NCI-H446 (cell line): ENCODE results near the gene FAM89B.

Source experiments
- DNase-seq, 2 experiments: peaks; one replicate each; lab custom pipeline; 2025; lab: John Stamatoyannopoulos, UW

The FAM89B gene

GRCh38 chr11:65573391-65574079 is 1.2 kb downstream of the FAM89B start:
- peak in 1 of 2 experiments; percentile 37 for DNase-seq

DNA sequence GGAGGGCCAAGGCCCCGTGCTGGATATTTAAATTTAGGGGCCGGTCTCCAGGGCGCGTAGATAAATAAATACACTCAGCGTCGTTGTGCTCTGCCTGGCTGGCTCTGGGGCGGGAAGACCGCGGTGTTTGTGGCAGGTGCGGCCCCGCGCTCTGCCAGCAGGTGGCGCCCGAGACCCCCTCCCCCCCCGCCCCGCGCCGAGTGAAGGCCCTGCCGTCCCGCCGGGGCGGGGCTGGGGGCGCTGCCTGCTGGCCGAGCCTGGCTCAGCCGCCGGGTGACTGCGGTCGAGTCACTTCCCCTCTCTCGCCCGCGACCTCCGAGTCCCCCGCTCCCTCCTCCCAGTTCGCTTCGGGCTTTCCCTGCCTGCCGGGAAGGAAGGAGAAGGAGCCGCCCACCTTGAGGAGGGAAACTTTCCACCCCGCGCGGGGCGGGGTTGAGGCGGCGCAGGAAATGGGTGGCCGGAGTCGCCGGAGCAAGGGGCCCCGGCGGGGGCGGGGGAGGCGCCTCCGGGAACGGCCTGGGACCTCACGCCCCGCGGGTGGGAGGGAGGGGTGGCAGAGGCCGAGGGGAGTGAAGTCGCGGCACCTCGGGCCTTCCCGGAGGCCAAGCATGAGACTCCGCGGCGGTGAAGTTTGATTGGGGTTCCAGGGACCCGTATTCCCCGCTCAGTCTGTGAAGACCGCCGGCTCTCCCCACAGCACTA is 1.9 kb downstream of the FAM89B start:
- peak in 1 of 2 experiments; percentile 79 for DNase-seq

DNA sequence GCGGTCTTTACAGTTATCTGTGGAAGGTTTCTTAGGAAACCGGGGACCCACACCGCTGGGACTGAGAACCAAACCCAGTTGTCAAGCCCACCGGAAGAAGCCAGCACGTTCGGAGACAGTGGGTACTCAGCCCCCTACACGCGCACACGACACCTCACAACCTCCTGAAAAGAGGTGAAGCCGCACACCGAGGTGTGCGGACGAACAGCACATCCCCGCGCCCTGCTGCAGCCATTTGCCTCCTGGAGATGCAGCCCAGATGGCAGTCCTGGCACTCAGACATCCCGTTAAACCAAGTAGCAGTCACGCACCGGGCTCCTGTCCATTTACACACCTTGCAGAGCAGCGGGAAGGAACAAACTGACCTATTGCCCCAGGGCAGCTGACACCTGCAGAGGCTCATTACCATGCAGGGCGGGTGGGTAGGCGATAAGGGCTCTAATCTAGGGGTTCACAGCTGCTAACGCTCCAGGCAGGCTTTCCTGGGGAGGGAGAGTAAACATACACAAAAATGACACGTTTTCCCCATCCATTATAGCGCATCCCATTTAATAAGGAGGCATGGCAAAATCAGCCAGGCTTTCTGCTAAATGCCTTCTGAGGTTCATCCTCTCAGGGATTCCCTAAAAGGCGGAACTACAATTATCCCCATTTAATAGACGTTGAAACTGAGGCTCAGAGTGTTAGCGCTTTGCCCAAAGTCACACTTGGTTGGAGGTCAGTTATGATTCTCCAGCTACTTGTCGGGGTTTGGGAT is 2.7 kb downstream of the FAM89B start:
- DNase-seq, result no peak

GRCh38 chr11:65575568-65576231 is 3.4 kb downstream of the FAM89B start, which contains the start of gene EHBP1L1:
TSS of gene EHBP1L1 (plus strand) at chr11:65576053. CDS start at chr11:65576303, 250 bp downstream.
- DNase-seq, result no peak

DNA sequence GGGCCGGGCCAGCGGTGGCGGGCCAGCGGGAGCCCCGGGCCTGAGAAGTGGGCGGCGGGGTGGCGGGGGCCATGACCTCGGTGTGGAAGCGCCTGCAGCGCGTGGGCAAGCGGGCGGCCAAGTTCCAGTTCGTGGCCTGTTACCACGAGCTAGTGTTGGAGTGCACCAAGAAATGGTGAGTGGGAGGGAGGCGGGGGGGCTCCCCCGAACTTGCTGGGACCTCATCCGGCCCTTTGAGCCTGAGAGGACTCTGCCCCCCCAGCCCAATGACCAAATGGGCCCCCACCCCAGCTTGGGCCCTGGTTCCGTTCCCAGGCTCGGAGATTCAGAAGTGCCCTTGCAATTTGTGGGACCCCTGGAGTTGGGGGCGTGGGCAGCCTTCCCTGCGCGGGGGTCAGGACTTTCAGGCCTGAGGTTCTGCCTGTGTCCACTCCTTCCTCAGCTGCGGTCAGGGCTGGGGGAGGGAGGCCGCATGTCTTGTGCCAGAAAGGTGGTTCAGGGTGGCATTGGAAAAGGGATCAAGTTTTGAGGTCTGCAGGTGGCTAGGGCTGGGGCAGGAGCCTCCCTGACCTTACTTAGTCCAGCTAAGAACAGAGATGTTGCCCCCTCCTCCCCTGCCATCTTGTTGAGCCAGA is 4.0 kb downstream of the FAM89B start:
- DNase-seq, result no peak

DNA sequence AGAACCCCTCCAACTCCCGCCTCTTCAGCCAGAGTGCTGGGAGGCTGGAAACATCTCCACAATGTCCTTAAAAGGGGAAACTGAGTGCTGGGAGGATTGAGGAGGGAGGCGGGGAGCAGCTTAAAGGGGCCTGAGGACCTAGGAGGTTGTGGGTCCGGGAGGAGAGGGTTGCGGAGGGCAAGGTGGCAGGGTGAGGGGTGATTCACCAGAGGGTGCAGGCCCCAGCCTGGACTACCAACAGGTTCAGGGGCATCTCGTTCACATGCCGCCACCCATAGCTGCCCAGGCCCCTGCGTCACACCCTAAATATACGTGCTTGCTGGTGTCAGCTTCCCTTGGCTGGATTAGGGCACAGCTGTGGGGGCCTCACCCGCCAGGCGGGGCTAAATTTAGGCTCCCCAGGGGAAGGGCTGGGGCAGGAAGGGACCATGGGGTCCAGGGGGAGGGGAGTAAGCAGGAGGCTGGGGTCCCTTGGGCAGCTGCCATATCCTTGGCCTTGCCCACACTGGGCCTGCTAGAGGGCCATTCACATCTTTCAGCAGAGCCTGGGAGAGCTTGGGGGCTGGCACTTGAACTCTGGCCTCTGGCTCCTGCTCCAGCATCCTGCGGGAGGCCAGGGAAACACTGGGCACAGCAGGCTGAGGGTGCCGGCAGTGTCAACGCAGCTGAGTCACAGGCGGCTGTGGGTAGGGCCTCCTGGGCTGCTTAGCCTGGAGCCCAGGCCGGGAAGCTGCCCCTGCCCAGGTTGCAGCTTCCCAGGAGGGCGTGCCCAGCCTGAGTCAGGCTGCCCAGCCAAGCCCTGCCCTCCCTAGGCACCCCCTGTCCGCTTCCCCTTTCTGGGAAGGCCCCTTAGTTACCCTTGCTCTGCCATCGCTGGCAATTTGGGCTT is 4.8 kb downstream of the FAM89B start:
- peak in 1 of 2 experiments; percentile 43 for DNase-seq

GRCh38 chr11:65577756-65578109 is 5.4 kb downstream of the FAM89B start:
- no peak for DNase-seq

DNA sequence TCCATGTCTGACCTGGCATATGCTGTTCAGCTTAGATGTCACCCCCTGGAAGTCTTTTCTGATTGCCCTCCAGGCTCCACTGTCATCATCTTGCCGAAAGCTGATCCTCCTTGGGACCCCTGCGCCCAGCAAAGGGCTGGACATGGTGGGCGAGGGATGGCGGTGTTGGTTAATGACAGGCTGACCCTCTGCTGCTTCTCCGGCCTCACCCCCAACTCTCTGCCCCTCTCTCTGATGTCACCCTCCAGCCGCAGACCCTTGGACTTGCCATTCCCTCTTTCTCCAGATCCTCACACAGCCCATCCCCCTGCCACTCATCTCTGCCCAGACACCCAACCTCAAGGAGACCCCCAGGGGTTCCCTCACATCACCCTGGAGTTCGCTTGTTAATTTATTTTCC is 5.8 kb downstream of the FAM89B start:
- no peak for DNase-seq

DNA sequence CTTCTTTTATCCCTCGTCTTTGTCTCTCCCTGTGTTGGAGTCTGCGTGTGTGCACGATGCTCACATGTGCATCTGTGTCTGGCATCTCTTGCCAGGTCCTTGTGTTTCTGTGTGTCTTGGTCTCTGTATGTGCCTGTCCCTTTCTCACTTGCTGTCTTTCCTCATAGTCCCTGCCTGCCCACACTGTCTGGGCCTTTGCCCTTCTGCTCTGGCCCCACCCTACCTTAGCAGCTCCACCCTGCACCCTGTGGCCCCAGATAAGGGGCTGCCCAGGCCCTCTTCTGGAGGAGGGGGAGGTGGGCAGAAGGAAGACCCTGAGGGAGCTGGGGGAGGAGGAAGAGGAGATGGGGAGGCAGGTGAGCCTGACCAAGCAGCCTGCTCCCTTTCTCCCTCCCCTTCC is 6.3 kb downstream of the FAM89B start:
- no peak for DNase-seq

DNA sequence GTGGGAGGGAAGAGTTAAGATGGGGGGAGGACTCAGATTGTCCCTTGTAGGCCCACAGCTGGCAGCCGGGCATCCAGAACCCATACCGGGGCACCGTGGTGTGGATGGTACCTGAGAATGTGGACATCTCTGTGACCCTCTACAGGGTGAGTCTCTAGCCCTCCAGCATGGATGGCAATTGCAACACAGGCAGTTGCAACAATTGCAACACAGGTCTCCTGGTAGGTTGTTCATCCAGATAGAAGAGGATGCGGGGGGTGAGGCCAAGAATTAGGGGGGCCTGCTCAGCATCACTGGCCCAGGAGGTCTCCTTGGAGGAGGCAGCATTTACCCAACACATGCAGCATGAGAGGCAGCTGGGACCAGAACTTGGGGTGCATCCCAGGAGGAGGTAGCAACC is 7.0 kb downstream of the FAM89B start:
- DNase-seq, result no peak

- no peak for DNase-seq
These were observed 7.8 kb downstream of the FAM89B start for GRCh38 chr11:65580031-65580692.

DNA sequence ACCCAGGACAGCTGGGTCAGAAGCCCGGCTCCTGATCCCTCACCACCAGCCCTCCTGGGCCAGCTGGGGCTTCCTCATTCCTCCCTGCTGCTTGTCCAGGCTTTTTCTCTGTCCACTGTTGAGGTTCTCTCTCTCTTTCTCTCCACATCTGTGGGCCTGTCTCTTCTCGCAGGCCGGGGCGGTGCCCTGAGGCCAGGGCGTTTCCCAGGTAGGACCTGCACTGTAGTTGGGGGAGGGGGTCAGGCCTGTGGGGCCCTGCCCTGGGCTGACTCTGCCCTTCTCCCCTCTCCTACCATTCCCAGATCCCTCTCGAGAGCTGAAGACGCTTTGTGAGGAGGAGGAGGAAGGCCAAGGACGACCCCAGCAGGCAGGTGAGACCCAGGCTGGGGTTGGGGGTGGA is 8.4 kb downstream of the FAM89B start:
- no peak for DNase-seq

GRCh38 chr11:65581928-65582327 is 9.6 kb downstream of the FAM89B start:
- DNase-seq, result no peak

GRCh38 chr11:65583589-65583988 is 11.3 kb downstream of the FAM89B start:
- no peak for DNase-seq

GRCh38 chr11:65584106-65584505 is 11.8 kb downstream of the FAM89B start:
- no peak for DNase-seq

- no peak for DNase-seq
These were observed 12.4 kb downstream of the FAM89B start for GRCh38 chr11:65584723-65585171.

DNA sequence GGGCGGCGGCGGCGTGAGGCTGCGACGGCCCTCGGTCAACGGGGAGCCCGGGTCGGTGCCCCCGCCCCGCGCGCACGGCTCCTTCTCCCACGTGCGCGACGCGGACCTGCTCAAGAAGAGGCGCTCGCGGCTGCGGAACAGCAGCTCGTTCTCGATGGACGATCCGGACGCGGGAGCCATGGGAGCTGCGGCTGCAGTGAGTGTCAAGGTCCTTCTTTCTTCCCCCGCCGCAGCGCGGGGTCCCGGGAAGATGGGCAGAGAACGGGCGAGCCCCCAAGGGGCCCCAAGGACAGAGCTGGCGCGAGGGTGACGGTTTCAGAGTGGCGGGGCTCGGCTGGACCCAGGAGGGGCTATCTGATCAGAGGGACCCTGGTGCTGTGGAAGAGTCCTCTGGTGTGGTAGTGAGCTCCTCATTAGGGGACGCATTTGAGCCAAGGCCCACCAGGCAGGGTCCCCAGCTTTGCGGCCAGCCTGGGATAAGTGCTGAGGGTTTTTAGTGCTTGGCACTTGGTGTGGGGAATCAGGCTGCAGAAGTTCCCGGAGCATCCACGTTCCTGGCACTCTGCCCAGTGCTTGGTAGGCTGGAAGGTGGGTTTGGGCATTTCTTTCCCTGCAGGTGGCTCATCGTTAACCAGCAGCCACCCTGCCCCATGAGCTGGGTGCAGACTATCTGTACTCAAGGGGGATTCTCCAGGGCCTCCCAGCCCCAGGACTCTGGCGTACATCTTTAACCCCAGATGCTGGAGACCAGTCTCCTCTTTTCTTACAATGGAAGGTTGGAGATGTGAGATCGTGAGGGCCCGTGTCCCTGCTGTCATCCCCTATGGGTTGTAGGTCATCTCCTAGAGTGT is 13.3 kb downstream of the FAM89B start:
- no peak for DNase-seq

GRCh38 chr11:65586247-65586630 is 13.9 kb downstream of the FAM89B start:
- DNase-seq, result no peak

DNA sequence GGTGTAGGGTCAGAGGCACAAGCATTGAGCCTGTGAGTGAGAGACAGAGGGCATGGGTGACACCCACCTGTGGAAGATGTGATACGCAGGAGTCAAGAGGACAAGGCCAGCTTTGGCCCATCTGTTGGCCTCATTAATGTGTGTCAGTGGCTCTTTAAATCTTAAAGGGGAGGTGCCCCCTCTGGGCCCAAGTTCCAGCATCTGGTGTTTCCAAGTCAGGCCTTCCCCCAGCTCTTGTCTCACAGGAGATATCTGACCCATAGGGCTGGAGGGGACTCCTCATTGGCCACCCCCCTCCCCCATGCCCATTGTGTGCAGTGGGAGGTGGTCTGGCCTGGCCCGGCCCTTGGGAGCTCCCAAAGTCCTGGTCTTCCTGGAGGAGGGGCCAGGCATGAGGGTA is 14.3 kb downstream of the FAM89B start:
- DNase-seq, result no peak
